Mesenchymal stem cell (in vitro differentiated cells and primary cell): Measurements from ENCODE around the gene KRT31.
A peak's percentile ranks its signal among the peaks of the same experiment; 100 is the strongest.

Experiments used
- DNase-seq: peaks from one replicate; pipeline ENCODE4 v3.0.0-alpha.2; 2013
- H2AFZ ChIP-seq: one replicate; pipeline ENCODE4 v1.6.1; 2013; ENCODE audit warnings: low read depth, mild to moderate bottlenecking, control low read depth, inconsistent platforms, low read length, moderate library complexity
- H2AK5ac ChIP-seq: 2 replicates; pipeline ENCODE4 v1.6.1; 2013; ENCODE audit warnings: low read length, moderate library complexity, mild to moderate bottlenecking, inconsistent platforms; ENCODE audit not compliant: severe bottlenecking
- H2BK120ac ChIP-seq: one replicate; pipeline ENCODE4 v1.6.1; 2013; ENCODE audit warnings: low read depth, mild to moderate bottlenecking, inconsistent platforms, low read length, moderate library complexity
- H2BK12ac ChIP-seq, 2 experiments: one replicate each; pipeline ENCODE4 v1.6.1; 2013; ENCODE audit warnings: inconsistent platforms in 2 of 2, low read length in 2 of 2, mild to moderate bottlenecking in 2 of 2, moderate library complexity in 2 of 2, control low read depth in 1 of 2
- H2BK15ac ChIP-seq: one replicate; pipeline ENCODE4 v1.6.1; 2013; ENCODE audit warnings: mild to moderate bottlenecking, low read depth, inconsistent platforms; ENCODE audit not compliant: poor library complexity, severe bottlenecking
- H2BK5ac ChIP-seq: 2 replicates; pipeline ENCODE4 v1.6.1; 2013; ENCODE audit warnings: low read depth, mild to moderate bottlenecking, low read length, control low read depth, inconsistent platforms; ENCODE audit not compliant: poor library complexity, severe bottlenecking
- H3K14ac ChIP-seq, 2 experiments: one replicate each; pipeline ENCODE4 v1.6.1; 2013; ENCODE audit warnings: inconsistent platforms in 2 of 2, low read length in 2 of 2, control low read depth in 1 of 2, mild to moderate bottlenecking in 1 of 2, moderate library complexity in 1 of 2
- H3K18ac ChIP-seq, 2 experiments: one replicate each; pipeline ENCODE4 v1.6.1; 2013; ENCODE audit warnings: inconsistent platforms in 2 of 2, low read length in 2 of 2, control low read depth in 1 of 2, low read depth in 1 of 2, mild to moderate bottlenecking in 1 of 2
- H3K23ac ChIP-seq, 2 experiments: one replicate each; pipeline ENCODE4 v1.6.1; 2013; ENCODE audit warnings: inconsistent platforms in 2 of 2, low read length in 2 of 2, mild to moderate bottlenecking in 2 of 2, moderate library complexity in 2 of 2, control low read depth in 1 of 2
- H3K27ac ChIP-seq: 2 replicates; pipeline ENCODE4 v1.5.1; 2013; ENCODE audit warnings: mild to moderate bottlenecking, moderate library complexity, low read length, control low read depth, inconsistent platforms; ENCODE audit not compliant: poor library complexity, severe bottlenecking
- H3K27me3 ChIP-seq, 2 experiments: 2 replicates each; pipeline versions ENCODE4 v1.6.1 to v1.7.0; 2013; ENCODE audit warnings: low read length in 2 of 2, mild to moderate bottlenecking in 2 of 2, moderate library complexity in 2 of 2, control low read depth in 1 of 2, inconsistent platforms in 1 of 2; ENCODE audit not compliant: control insufficient read depth in 1 of 2, insufficient read depth in 1 of 2
- H3K36me3 ChIP-seq, 2 experiments: 2 replicates each; pipeline versions ENCODE4 v1.6.1 to v1.7.0; 2013; ENCODE audit warnings: low read length in 2 of 2, control low read depth in 1 of 2, inconsistent platforms in 1 of 2, low read depth in 1 of 2, mild to moderate bottlenecking in 1 of 2; ENCODE audit not compliant: insufficient read depth in 2 of 2, control insufficient read depth in 1 of 2
- H3K4ac ChIP-seq, 2 experiments: one replicate each; pipeline ENCODE4 v1.6.1; 2013; ENCODE audit warnings: inconsistent platforms in 2 of 2, low read length in 2 of 2, mild to moderate bottlenecking in 2 of 2, moderate library complexity in 2 of 2, control low read depth in 1 of 2, low read depth in 1 of 2
- H3K4me1 ChIP-seq: 2 replicates; pipeline ENCODE4 v1.6.1; 2013; ENCODE audit warnings: low read depth, low read length, control low read depth; ENCODE audit not compliant: control insufficient read depth, insufficient read depth
- H3K4me2 ChIP-seq: 2 replicates; pipeline ENCODE4 v1.6.1; 2013; ENCODE audit warnings: low read length, mild to moderate bottlenecking, inconsistent platforms; ENCODE audit not compliant: poor library complexity, severe bottlenecking
- H3K4me3 ChIP-seq, 2 experiments: 2 replicates each; pipeline versions ENCODE4 v1.5.1 to v1.7.0; 2013; ENCODE audit warnings: low read length in 2 of 2, mild to moderate bottlenecking in 2 of 2, control low read depth in 1 of 2, low read depth in 1 of 2; ENCODE audit not compliant: insufficient read depth in 1 of 2
- H3K79me1 ChIP-seq: replicated peaks from 2 replicates; pipeline ENCODE4 v1.6.1; 2013; ENCODE audit warnings: mild to moderate bottlenecking, control low read depth, low read length, inconsistent platforms; ENCODE audit not compliant: poor library complexity, severe bottlenecking
- H3K9ac ChIP-seq: 2 replicates; pipeline ENCODE4 v1.7.0; 2013; ENCODE audit warnings: mild to moderate bottlenecking, low read length, moderate library complexity
- H3K9me3 ChIP-seq: 2 replicates; pipeline ENCODE4 v1.7.0; 2013; ENCODE audit warnings: mild to moderate bottlenecking, low read length; ENCODE audit not compliant: control insufficient read depth
- H4K8ac ChIP-seq: one replicate; pipeline ENCODE4 v1.6.1; 2013; ENCODE audit warnings: inconsistent platforms, mild to moderate bottlenecking, low read length, moderate library complexity
- H4K91ac ChIP-seq: one replicate; pipeline ENCODE4 v1.6.1; 2013; ENCODE audit warnings: mild to moderate bottlenecking, low read length, inconsistent platforms
- WGBS: methylation state at CpG from one replicate; pipeline ENCODE4 v1.1.7; 2013; ENCODE audit warnings: mixed read lengths; 5-methylcytosine and 5-hydroxymethylcytosine counted together

KRT31 gene

DNA sequence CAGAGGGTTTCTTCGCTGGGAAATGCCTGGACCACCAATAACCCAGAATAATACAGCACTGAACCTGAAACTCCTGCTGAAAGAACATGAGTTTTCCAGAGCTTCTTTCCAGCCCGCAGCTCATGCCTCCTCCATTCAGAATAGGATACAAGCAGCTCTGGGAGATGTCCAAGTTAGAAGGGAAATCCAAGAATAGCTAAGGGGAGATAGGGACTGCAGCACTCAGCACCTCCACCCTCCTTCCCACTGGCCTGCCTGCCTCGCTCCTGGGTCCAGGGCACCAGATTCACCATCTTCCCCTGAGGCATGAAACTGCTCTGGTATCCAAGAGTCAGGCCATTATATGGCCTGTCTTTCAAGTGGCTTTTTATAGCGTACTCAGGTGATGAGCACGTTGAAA, 4.1 kb downstream of the KRT31 start:
- Histone ChIP-seq H4K8ac (no peak overlapping the region), H2BK12ac (no peak overlapping the region), H3K18ac (peak overlapping the region in 1 of 2 experiments; percentile 11), H3K14ac (no peak overlapping the region), H3K23ac (no peak overlapping the region), H4K91ac (no peak overlapping the region), H2AK5ac (no peak overlapping the region), H3K4me2 (no peak overlapping the region), H3K9ac (no peak overlapping the region), H3K4me1 (peaks cover 4% of the 10 kb centered on the region), H2BK120ac (no peak overlapping the region), H3K4me3 (no peak overlapping the region), H2BK15ac (no peak overlapping the region), H3K27ac (no peak overlapping the region), H3K79me1 (no peaks in the 10 kb centered on the region), H2AFZ (no peak overlapping the region), H3K4ac (no peak overlapping the region), H2BK5ac (no peak overlapping the region), H3K9me3 (no peaks in the 10 kb centered on the region), H3K27me3 (peaks cover 0 to 23% of the 10 kb centered on the region in 2 experiments), H3K36me3 (no peaks in the 10 kb centered on the region)
- no peak for DNase-seq
- 83% methylated on average over 5 of the region's 5 CpGs for WGBS

DNA sequence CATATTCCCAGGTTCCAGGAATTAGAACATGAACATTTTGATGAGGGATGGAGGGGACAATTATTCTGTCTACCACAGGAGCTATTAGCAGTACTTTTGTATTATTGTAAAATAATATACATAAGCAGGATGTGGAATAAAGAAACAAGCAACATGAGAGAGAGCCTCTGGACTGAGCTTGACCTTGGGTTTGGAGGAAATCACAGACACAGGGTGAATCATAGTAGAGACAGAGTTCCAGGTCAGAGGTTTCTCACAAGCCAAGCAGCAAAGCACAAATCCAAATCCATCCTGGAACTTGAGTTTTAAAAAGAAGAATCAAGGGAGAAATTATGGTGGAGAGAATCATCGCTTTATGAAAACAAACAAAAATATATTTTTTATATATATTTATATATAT, 5.1 kb downstream of the KRT31 start:
- H2AK5ac ChIP-seq, result no peak overlapping the region
- H3K14ac ChIP-seq, result no peak overlapping the region
- no peak overlapping the region for H2BK12ac ChIP-seq
- H2AFZ ChIP-seq, result no peak overlapping the region
- no peak overlapping the region for H2BK15ac ChIP-seq
- H3K4ac ChIP-seq, result no peak overlapping the region
- H3K4me1 ChIP-seq, result peaks cover 4% of the 10 kb centered on the region
- H3K9ac ChIP-seq, result no peak overlapping the region
- no peak overlapping the region for H3K23ac ChIP-seq
- H3K27me3 ChIP-seq, result peaks cover 0 to 28% of the 10 kb centered on the region in 2 experiments
- H4K91ac ChIP-seq, result no peak overlapping the region
- H2BK120ac ChIP-seq, result no peak overlapping the region
- WGBS, result no CpG with 5 or more reads among the region's 1 CpG
- H4K8ac ChIP-seq, result no peak overlapping the region
- no peak overlapping the region for H3K27ac ChIP-seq
- no peaks in the 10 kb centered on the region for H3K9me3 ChIP-seq
- no peak overlapping the region for H3K4me2 ChIP-seq
- no peaks in the 10 kb centered on the region for H3K36me3 ChIP-seq
- no peak overlapping the region for H3K4me3 ChIP-seq
- no peak overlapping the region for H3K18ac ChIP-seq
- DNase-seq, result no peak
- no peak overlapping the region for H2BK5ac ChIP-seq
- no peaks in the 10 kb centered on the region for H3K79me1 ChIP-seq

DNA sequence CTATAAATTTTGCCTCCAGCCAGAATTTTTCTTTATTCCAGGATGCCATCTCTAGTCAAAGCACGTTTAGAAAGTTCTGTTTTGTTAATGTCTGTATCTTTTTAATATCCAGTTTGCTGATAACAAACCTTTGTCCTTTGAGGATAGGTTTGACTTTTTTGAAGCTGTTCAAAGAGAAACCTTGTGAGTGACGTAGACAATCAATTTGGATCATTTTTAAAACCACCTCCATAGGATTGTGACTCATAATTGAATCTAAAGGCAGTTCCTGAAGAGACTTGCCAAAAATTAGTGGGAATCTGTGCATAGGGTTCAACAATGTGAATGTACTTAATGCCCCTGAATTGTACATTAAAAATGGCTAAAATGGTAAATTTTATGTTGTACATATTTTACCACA, 5.9 kb downstream of the KRT31 start:
- H4K8ac ChIP-seq, result no peak overlapping the region
- H2BK12ac ChIP-seq, result no peak overlapping the region
- H3K36me3 ChIP-seq, result no peaks in the 10 kb centered on the region
- H3K27ac ChIP-seq, result no peak overlapping the region
- no peak for DNase-seq
- no peak overlapping the region for H3K14ac ChIP-seq
- no peak overlapping the region for H3K9ac ChIP-seq
- H3K18ac ChIP-seq, result no peak overlapping the region
- H3K4ac ChIP-seq, result no peak overlapping the region
- no peak overlapping the region for H3K4me3 ChIP-seq
- no CpG with 5 or more reads among the region's 2 CpGs for WGBS
- H3K9me3 ChIP-seq, result no peaks in the 10 kb centered on the region
- H2BK120ac ChIP-seq, result no peak overlapping the region
- no peak overlapping the region for H4K91ac ChIP-seq
- no peaks in the 10 kb centered on the region for H3K79me1 ChIP-seq
- no peak overlapping the region for H2AFZ ChIP-seq
- H2BK15ac ChIP-seq, result no peak overlapping the region
- H3K27me3 ChIP-seq, result peaks cover 0 to 25% of the 10 kb centered on the region in 2 experiments
- H3K4me1 ChIP-seq, result peaks cover 4% of the 10 kb centered on the region
- H3K23ac ChIP-seq, result no peak overlapping the region
- no peak overlapping the region for H2AK5ac ChIP-seq
- no peak overlapping the region for H3K4me2 ChIP-seq
- no peak overlapping the region for H2BK5ac ChIP-seq

DNA sequence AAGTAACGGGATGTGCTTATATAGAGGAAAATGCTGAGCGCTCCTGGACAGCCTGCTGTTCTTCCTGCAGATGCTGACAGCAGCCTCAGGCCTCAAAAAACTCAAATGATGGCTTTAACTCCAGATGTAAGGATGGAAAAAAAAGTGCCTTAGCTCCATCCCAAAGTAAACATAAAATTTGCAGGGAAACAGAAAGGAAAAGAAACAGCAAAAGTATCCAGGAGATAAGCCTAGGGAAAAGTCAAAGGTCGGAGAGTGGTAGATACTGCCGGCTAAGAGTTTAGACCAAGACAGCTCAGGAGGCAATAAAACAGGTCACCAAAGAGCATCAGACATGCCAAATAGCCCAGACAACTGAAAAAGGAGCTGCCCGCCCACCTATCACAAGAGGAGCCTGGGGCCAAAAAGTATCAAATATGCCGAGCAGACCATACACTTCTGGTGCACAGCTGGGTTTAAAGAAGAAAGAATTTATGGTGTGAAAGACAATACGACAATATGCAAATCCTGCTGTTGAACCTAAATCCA, 6.9 kb downstream of the KRT31 start:
- H3K4ac ChIP-seq, result no peak overlapping the region
- no peaks in the 10 kb centered on the region for H3K79me1 ChIP-seq
- H3K23ac ChIP-seq, result no peak overlapping the region
- no peak overlapping the region for H3K4me3 ChIP-seq
- H2BK5ac ChIP-seq, result no peak overlapping the region
- H2BK120ac ChIP-seq, result no peak overlapping the region
- 50% methylated on average over 6 of the region's 7 CpGs for WGBS
- H4K8ac ChIP-seq, result no peak overlapping the region
- H2BK15ac ChIP-seq, result no peak overlapping the region
- DNase-seq, result no peak
- H3K4me2 ChIP-seq, result no peak overlapping the region
- peaks cover 4% of the 10 kb centered on the region for H3K4me1 ChIP-seq
- no peak overlapping the region for H3K27ac ChIP-seq
- H2BK12ac ChIP-seq, result no peak overlapping the region
- no peak overlapping the region for H3K9ac ChIP-seq
- H4K91ac ChIP-seq, result no peak overlapping the region
- no peaks in the 10 kb centered on the region for H3K9me3 ChIP-seq
- no peaks in the 10 kb centered on the region for H3K36me3 ChIP-seq
- no peak overlapping the region for H3K14ac ChIP-seq
- H3K27me3 ChIP-seq, result peaks cover 0 to 15% of the 10 kb centered on the region in 2 experiments
- no peak overlapping the region for H2AK5ac ChIP-seq
- H2AFZ ChIP-seq, result no peak overlapping the region
- no peak overlapping the region for H3K18ac ChIP-seq
